Mesenteric fat pad (tissue), 1 donor: Measurements from ENCODE around the gene ZNF501. TPM values are rescaled to one million over a fixed set of nuclear protein-coding genes. Genes with fewer than 3 reads are reported as not detected.

Experiments used
- total RNA-seq: library from RNA; stranded (reverse); fragmentation: NEBNext Ultra II Directional; extraction: Animal tissue kit (Norgen Biotek cat#: 25700); gene quantifications from one replicate; pipeline ENCODE4 v1.2.1, GENCODE V29; 2021
- donor health status: DM: yes; HTN: yes; CAD: no.

Gene ZNF501
- total RNA-seq, 1 donor from 2014 or later: 3.1 TPM

Other genes starting within 250 kb of the ZNF501 start
- gene ZKSCAN7, start 174.4 kb upstream of the ZNF501 start, total RNA-seq: 2.7 TPM
- gene ZNF660, start 144.7 kb upstream of the ZNF501 start, total RNA-seq: 4.8 TPM
- 10.8 TPM for gene ZNF197, start 104.6 kb upstream of the ZNF501 start, total RNA-seq
- gene ZNF35, start 80.9 kb upstream of the ZNF501 start, total RNA-seq: 11.7 TPM
- gene ZNF502, start 17.0 kb upstream of the ZNF501 start, total RNA-seq: 4.3 TPM
- 17.9 TPM for gene KIAA1143, start 32.0 kb downstream of the ZNF501 start, total RNA-seq
- 0.42 TPM for gene KIF15, start 32.2 kb downstream of the ZNF501 start, total RNA-seq
- 8.1 TPM for gene TMEM42, start 132.3 kb downstream of the ZNF501 start, total RNA-seq
- gene TGM4, start 145.0 kb downstream of the ZNF501 start, total RNA-seq: not detected
- 108 TPM for gene ZDHHC3, start 246.5 kb downstream of the ZNF501 start, total RNA-seq
- gene EXOSC7, start 246.6 kb downstream of the ZNF501 start, total RNA-seq: 35.4 TPM